Stimulated activated CD8-positive, alpha-beta memory T cell treated with anti-CD3 and anti-CD28 coated beads, Interleukin-12 subunit alpha, Interleukin-12 subunit beta, amount 100 ng/mL, for 24 hours (primary cell): ENCODE results near the gene ENTPD1.

Experiments
- DNase-seq: peaks from one replicate; pipeline ENCODE4 v3.0.0-alpha.2; 2020; ENCODE audit errors: extremely low read depth

ENTPD1 gene

GRCh38 chr10:95832216-95833041 lies 76.5 kb downstream of the ENTPD1 start:
- no peak for DNase-seq

DNA sequence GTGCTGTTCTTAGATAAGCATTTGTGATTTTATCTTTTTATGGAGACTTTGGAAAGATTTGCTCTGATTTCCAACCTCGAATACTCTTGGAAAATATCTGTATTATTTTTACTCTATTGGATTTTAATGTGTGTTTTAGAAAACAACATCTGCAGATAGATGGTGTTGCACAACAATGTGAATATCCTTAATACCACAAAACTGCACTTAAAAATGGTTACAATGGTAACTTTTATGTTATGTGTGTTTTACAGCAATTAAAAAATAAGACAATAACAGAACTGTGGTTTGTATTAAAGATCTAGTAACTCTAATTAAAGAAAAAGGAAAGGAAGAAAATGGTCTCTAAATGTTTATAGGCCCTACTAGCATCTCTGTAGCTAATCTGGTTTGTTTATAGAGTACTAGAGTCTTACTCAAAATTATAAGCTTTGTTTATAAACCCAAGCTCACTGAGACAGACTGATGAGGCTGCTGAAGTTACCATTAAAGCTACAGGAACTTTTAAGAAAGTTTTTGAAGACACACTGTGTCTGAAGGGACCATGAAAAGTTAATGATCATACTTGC lies 77.2 kb downstream of the ENTPD1 start:
- no peak for DNase-seq

DNA sequence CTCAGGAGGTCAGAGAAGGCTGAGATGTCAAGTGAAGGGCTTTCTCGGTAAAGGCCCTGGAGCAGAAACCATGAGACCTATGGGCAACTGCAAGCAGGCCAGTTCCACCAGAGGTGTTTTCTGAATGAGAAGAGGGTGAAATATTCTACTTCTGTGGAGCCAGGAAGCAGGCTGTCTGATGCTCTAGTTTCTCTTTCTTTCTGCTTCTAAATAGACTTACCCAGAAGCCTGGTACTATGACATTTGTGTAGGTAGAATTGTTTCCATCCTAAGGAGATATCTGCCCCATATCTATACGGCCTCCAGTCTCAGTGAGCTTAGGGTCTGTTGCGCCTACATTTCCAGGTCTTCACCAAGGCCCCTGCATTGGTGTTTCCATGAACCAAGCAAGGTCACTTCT lies 78.4 kb downstream of the ENTPD1 start:
- DNase-seq, result no peak

- DNase-seq, result no peak
These were observed 79.3 kb downstream of the ENTPD1 start for GRCh38 chr10:95835149-95835860.

GRCh38 chr10:95835911-95836310 lies 79.9 kb downstream of the ENTPD1 start:
- DNase-seq, result no peak

DNA sequence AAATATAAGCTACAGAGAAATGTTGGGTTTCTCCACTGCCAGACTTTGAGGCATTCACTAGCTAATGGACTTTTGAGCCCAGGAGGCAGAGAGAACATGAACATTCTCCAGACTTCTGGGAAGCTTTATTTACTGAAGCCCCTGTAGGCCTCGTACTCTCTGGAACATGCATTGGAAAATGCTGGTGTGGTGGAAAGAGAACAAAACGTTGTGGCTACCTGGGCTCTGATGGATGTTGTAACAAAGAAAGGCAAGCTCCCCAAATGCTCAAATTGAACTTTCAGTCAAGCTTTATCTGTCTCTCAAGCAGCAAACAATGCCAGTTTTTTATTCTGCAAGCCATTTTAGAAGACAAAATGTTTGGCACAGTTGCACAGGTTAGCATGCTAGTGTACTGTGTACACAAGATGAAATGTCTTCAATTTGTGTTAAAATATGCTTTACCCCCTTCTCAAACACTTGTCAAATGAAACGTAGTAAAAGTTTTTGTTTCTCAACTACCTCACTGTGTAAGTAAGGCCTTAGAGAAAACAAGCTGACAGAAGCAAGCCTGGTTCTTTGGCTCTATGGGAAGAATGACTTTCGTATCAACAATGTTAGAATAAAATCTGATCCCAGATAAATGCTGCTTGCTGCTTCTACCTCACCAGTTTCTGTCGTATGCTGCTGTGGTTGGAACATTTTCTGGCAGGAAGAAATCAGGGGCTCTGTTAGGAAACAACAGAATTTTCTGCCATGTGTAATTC lies 80.8 kb downstream of the ENTPD1 start:
- no peak for DNase-seq

DNA sequence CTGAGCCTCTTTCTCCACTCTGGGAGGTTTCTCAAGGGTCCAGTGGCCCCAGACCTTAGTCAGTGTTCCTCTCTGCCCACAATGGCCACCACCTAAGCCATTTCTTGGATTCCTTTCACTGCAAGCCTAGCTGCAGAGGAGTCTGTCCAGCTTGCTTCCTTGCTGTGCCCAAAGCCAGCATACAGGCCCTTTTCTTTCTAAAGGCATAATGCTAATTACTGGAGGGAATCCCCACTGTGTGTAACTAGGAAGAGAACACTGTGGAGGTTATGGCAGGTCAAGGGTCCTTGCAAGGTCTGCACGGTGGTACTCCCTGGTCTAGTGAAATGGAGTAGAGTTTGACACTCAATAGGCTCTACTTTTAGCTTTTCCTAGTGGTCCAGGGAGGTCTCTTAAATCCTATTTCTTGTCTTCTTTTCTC lies 81.4 kb downstream of the ENTPD1 start:
- no peak for DNase-seq

GRCh38 chr10:95837783-95838182 lies 81.8 kb downstream of the ENTPD1 start:
- no peak for DNase-seq

DNA sequence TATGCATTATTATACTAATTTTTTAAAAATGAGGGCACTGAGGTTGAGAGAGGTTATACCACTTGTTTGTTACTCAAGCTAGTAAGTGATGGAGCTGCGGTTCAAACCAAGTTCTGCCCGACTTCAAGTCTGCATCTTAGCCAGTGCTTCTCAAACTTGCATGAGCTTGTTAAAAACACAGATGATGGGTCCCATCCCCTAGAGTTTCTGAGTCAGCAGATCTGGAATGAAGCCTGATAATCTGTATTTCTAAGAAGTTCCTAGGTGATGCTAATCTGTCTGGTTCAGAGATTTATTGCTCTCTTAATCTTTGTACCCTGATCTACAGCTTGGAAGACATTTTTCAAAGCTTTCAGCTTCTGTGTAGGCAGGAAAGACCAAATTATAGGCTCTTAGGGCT lies 84.2 kb downstream of the ENTPD1 start:
- DNase-seq, result no peak

DNA sequence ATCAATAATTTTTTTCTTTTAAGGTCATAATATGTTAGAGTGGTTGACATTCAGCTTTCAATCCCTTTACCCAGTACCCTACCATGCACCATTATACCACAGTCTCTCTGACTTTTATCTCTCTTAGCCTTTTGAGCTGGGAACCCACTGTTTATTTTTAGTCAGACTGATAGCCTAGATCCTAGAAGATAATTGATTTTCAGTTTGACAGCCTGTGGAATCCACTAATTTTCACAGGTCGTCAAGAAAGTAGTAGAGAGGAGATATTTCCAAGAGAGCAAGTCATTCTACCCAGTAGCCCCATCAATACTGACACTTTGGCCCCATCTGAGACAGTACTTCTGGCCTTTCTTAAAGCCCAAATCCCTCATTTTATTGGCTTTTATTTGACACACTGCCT lies 84.7 kb downstream of the ENTPD1 start:
- DNase-seq, result no peak

DNA sequence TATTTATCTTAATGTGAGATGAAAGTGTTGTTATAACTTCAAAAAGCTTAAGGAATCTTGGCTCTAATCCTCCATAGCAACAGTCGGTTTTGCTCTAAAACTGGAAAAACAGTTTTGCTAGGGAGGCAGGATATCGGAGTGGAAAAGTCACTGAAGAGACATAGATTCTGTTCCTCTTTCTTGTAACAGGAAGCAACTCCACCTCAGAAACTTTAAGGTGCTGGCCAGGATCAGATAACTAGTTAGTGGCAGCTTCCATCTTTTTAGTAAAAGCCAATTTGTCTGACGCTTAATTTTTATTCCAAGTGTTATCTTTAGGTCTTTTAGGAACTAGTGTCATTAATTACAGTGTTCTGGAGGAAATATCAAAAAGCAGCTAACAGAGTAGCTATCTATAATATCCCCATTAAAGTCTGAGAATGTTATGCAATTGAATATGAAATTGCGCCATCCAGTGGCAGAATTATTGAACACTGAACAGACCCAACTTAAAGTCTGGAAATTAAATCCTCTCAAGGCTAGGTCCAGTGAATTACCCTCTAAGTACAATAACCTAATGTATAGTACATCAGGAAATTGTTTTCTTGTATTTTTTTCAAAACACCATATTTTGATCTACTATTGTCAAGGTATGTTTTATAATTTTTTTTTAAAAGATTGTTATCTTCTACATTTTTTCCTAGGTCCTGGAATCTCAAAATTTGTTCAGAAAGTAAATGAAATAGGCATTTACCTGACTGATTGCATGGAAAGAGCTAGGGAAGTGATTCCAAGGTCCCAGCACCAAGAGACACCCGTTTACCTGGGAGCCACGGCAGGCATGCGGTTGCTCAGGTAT lies 85.9 kb downstream of the ENTPD1 start:
- no peak for DNase-seq

DNA sequence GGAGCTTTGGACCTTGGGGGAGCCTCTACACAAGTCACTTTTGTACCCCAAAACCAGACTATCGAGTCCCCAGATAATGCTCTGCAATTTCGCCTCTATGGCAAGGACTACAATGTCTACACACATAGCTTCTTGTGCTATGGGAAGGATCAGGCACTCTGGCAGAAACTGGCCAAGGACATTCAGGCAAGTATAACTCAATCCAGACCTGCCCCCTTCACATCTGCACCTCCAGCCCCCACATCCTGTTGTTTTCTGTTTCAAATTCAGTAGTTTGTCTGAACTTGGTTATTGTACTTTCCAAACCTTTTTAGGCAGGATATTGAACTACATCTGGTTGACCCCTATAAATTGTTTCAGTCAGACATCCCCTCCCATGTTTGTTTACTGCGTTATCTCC lies 89.4 kb downstream of the ENTPD1 start:
- no peak for DNase-seq

- no peak for DNase-seq
These were observed 91.0 kb downstream of the ENTPD1 start for GRCh38 chr10:95847007-95847406.

GRCh38 chr10:95848841-95849240 lies 92.9 kb downstream of the ENTPD1 start:
- no peak for DNase-seq

GRCh38 chr10:95850791-95851190 lies 94.8 kb downstream of the ENTPD1 start:
- DNase-seq, result no peak

- no peak for DNase-seq
These were observed 104.4 kb downstream of the ENTPD1 start for GRCh38 chr10:95860166-95860940.

DNA sequence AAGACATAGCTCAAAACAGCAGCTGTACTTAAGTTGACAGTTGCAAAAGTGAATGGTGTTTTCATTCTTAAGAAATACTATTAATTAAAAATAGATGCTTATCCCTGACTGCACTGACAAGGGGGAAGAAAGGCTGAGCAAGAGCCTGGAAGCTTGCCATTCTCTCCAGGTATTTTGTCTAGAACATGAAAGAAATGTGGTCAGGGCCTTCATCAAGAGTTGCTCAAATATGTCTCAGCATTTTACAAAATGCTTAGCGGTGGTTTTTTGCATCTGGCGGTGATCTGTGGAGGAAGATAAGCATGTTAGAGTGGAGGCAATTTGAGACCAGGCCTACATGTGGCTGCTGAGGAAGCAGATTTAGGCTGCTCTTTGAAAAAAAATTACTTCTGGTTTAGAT lies 105.4 kb downstream of the ENTPD1 start:
- no peak for DNase-seq

DNA sequence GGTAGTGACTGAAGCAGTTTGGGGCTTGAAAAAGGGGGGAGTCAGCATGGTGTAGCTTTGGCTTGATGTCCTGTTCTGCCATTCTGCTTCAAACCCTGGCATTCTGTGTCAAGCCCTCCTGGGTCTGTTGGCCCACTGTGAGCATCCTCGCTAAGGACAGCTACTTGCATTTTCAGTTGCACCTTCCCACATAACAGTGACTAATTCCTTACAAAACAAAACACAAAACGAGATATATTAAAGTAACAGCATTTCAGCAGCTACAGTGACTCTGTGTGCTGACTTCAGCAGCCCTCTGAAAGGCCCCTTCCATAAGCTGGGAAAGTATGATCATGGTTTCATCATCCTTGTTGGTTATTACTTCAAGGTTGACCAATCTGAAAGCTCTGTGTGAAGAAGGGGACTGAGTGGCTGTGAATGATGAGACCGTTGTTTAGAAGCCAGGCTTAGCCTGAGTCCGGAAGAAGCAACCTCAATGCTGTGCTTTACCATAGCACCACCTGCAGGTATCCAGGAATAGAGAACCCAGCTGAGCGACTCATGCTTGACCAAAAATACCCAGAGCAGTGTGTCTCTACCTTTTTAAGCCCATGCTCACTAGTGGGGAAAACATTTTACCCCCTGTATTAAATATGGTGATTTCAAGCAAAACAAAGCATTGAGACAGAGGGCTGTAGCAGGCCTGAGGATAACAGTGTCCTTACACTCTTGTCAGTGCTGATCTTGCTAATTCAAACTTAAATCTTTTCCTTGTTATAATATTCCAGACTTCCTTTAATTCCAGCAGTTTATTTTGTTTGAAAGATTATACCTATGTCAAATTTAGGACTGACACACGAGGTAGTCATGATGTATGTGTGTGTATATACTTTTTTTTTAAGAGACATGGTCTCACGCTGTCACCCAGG lies 109.2 kb downstream of the ENTPD1 start:
- no peak for DNase-seq

GRCh38 chr10:95865814-95866466 lies 110.0 kb downstream of the ENTPD1 start:
- DNase-seq, result no peak
